Activated naive CD8-positive, alpha-beta T cell (primary cell): ENCODE results near the gene NEK2.

Experiments used
- H3K27ac Mint-ChIP-seq: one replicate; pipeline ENCODE4 v1.8.0; 2021; ENCODE audit warnings: mixed read lengths
- H3K27me3 Mint-ChIP-seq: one replicate; pipeline ENCODE4 v1.8.0; 2021; ENCODE audit warnings: mixed read lengths
- H3K36me3 Mint-ChIP-seq: one replicate; pipeline ENCODE4 v1.8.0; 2021; ENCODE audit warnings: mixed read lengths
- H3K4me1 Mint-ChIP-seq: one replicate; pipeline ENCODE4 v1.8.0; 2021; ENCODE audit warnings: low read depth, mixed read lengths
- H3K4me3 Mint-ChIP-seq: one replicate; pipeline ENCODE4 v1.8.0; 2021; ENCODE audit warnings: mild to moderate bottlenecking, mixed read lengths
- H3K9me3 Mint-ChIP-seq: one replicate; pipeline ENCODE4 v1.8.0; 2021; ENCODE audit warnings: low read depth, mixed read lengths

The NEK2 gene

DNA sequence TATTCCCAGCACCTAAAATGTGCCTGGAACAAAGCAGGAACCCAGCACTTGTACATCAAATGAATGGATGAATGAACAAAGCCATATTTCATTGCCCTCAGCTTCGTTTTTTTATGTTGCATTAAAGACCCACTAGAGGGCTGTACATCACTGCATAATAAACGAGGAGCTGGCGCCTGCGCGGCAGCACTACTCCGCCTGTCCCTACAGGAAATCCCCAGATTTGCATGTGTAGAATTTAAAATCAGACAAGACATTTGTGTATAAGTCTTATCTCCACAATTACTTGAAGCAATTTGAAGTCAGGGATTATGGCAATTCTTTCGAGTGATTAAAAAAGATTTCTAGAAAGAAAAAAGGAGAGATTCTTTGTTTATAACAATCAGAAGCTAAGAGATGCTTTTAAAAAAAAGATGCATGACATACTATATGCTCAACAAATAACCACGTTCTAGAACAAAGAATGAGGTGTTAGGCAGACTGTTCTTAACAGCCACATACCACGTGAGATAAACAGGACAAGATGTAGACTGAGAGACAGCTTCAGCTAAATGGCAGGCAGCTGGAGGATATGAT, 5.4 kb upstream of the NEK2 start:
- peak overlapping the region; percentile 19 for H3K27ac Mint-ChIP-seq
- no peak overlapping the region for H3K4me3 Mint-ChIP-seq
- H3K9me3 Mint-ChIP-seq, result no peaks in the 10 kb centered on the region
- H3K4me1 Mint-ChIP-seq, result peaks cover 8% of the 10 kb centered on the region
- H3K27me3 Mint-ChIP-seq, result no peaks in the 10 kb centered on the region
- no peaks in the 10 kb centered on the region for H3K36me3 Mint-ChIP-seq

DNA sequence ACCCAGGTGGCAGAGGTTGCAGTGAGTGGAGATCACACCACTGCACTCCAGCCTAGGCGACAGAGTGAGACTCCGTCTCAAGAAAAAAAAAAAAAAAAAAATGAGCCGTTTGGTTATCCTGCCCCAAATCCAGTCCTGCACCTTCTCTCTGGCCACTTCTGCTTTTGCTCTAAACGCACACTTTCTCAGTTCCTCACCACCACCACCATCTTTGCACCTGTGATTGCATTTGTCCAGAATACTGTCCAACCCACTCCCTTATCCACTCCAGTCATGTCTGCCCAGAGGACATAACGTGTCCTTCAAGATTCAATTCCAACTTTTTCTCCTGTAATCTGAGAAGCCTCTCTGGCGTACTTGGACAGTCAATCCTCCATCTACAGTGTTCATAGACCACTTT, 2.2 kb upstream of the NEK2 start:
- Mint-ChIP-seq H3K36me3 (no peaks in the 10 kb centered on the region), H3K9me3 (no peaks in the 10 kb centered on the region), H3K27ac (no peak overlapping the region), H3K4me3 (peak overlapping the region; percentile 21), H3K4me1 (peaks cover 16% of the 10 kb centered on the region), H3K27me3 (no peaks in the 10 kb centered on the region)

DNA sequence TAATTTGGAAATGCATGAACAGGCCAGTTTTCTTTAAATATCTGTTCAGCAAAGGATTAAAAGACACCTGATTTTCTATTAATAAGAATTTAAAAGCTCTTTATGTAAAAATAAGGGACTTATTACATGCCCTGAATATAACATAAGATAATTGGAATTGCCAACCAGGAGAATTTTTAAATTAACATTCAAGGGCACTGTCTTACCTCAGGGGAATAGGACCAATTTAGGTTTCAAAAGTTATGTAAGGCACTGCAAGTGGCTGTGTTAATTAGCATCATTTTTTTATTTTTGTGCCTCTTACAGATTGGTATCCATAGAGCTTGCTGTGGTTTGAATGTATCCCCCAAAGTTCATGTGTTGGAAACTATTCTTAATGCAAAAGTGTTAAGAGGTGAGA, 1.3 kb upstream of the NEK2 start:
- H3K4me3 Mint-ChIP-seq, result peak overlapping the region; percentile 73

DNA sequence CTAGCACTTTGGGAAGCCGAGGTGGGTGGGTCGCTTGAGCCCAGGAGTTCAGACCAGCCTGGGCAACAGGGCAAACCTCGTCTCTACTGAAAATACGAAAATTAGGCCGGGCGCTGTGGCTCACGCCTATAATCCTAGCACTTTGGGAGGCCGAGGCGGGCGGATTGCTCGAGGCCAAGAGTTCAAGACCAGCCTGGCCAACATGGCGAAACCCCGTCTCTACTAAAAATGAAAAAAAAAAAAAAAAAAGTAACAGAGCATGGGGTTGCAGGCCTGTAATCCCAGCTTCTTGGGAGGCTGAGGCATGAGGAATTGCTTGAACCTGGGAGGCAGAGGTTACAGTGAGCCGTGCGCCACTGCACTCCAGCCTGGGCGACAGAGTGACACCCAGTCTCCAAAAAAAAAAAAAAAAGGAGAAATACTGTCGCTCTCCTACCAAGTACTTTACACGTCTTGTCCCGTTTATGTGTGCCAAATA, 724 bp upstream of the NEK2 start:
- Mint-ChIP-seq H3K4me3 (peak overlapping the region; percentile 94), H3K27ac (no peak overlapping the region)

More for the DNA sequence above, 1.3 kb upstream of the NEK2 start:
- Mint-ChIP-seq H3K27me3 (no peaks in the 10 kb centered on the region), H3K27ac (no peak overlapping the region), H3K9me3 (no peaks in the 10 kb centered on the region), H3K36me3 (no peaks in the 10 kb centered on the region), H3K4me1 (peaks cover 16% of the 10 kb centered on the region)

DNA sequence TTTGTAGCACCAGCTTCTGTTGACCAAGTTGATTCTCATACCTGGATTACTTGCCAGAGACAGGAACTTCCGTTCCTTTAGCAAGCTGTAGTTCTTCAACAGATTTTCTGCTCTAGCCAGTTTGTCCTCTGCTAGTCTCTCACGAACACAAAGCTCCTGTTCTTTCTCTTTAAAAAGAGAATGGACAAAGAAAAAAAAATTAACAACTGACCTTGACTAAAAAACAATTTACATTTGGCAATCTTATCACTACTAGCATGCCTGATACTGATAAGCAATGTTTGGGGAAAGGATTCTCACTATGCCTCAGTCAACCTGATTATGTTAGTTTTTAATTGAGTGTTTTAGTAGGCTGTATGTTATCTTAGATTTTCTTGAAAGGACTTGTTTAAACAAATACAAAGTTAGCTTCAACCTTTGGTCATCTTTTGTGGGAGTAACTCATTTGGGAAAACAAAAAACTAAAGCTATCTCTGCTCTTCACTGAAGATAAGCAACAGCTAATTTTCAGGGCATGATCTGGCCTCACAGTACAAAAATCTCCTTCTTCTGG, 8.3 kb downstream of the NEK2 start:
- H3K27me3 Mint-ChIP-seq, result no peaks in the 10 kb centered on the region
- no peak overlapping the region for H3K4me3 Mint-ChIP-seq
- H3K27ac Mint-ChIP-seq, result no peak overlapping the region
- H3K9me3 Mint-ChIP-seq, result no peaks in the 10 kb centered on the region
- H3K4me1 Mint-ChIP-seq, result no peaks in the 10 kb centered on the region
- no peaks in the 10 kb centered on the region for H3K36me3 Mint-ChIP-seq

More for the DNA sequence above, 724 bp upstream of the NEK2 start:
- Mint-ChIP-seq H3K36me3 (no peaks in the 10 kb centered on the region), H3K27me3 (no peaks in the 10 kb centered on the region), H3K4me1 (peaks cover 15% of the 10 kb centered on the region), H3K9me3 (no peaks in the 10 kb centered on the region)

DNA sequence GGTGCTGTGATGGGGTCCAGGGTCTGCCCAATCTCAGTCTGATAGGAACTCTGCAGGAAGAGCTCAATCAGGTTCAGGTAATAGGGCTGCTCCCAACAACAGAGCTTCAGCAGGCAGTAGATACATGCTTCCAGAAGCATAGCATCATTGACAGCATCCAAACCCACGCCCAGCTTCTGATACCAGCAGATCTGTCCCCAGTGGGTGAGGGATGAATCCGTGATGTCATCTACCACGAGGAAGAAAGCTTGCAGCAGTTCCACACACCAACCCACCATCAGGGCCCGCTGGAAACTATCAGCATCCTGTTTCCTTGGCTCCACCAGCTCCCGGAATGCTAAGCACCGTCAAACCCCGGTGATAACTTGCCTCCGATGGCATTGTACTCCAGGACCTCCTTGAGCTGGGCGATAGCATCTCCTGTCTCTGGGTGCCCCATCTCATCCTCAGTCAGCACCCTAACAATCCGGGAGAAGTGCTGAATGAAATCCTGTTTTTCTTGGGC, 14.7 kb downstream of the NEK2 start:
- H3K9me3 Mint-ChIP-seq, result no peaks in the 10 kb centered on the region
- H3K27ac Mint-ChIP-seq, result no peak overlapping the region
- H3K36me3 Mint-ChIP-seq, result no peaks in the 10 kb centered on the region
- H3K27me3 Mint-ChIP-seq, result peaks cover 1% of the 10 kb centered on the region
- no peaks in the 10 kb centered on the region for H3K4me1 Mint-ChIP-seq
- no peak overlapping the region for H3K4me3 Mint-ChIP-seq

DNA sequence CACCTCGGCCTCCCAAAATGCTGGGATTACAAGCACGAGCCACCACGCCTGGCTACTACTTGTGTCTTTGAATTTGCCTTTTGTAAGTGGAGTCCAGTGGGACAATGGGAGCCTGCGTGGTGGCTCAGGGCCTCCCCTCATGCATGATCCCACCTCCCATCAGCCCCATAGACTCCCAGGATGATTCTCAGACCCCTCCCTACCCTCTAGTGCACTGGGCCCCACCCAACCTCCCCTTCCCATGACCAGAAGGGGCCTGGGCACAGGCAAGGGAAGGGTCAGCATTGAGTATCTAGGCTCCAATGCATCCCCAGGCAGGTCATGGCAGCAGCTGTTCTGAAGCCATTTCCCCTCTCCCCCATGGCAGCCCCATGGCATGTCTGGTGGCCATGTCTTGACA, 18.7 kb downstream of the NEK2 start:
- Mint-ChIP-seq H3K27ac (no peak overlapping the region), H3K4me3 (no peak overlapping the region), H3K4me1 (no peaks in the 10 kb centered on the region), H3K9me3 (no peaks in the 10 kb centered on the region), H3K27me3 (peaks cover 1% of the 10 kb centered on the region), H3K36me3 (no peaks in the 10 kb centered on the region)

DNA sequence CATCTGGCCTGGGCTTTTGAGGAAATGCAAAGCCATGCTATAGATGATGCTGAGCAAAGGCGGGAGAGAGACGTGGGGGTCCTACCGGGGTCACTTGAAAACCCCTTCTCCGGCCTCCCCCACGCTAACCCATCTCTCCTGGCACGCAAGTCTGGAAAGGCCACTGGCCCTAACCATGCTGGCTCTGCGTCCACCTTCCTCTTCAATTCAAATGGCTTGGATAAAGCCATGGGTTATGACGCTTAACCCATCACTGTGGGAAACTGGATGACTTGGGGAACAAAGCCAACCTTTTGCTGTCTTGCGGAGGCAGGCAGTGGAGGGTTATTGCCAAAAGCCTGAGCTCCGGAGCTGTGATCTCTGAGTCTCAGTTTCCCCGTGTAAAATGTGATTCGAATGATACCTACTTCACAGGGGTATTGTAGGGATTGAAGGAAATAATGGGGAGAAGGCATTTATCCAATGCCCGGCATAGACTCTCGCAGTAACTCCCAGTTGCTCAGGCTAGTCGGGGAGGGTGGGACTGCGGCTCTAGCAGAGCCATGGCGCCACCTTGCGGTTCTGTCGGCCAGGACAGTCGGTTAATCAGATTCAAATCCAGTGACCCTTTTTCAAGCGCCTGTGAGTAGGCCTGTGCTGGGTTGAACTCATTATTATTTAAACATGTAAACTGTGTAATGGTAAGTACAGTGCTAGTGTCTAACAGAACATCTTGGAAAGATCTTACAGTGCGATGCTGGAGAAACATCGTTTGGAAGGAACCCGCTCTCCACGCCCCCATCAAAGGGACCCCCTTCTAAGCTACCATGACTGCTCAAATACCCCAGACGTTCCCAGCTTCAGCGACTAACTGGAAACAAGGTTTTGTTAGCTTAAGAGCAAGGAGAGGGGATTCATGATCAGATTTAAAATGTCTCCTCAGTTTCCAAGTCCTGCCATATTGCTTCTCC, 20.3 kb downstream of the NEK2 start:
- no peaks in the 10 kb centered on the region for H3K9me3 Mint-ChIP-seq
- H3K27me3 Mint-ChIP-seq, result peaks cover 1% of the 10 kb centered on the region
- H3K4me3 Mint-ChIP-seq, result no peak overlapping the region
- no peaks in the 10 kb centered on the region for H3K4me1 Mint-ChIP-seq
- no peak overlapping the region for H3K27ac Mint-ChIP-seq
- no peaks in the 10 kb centered on the region for H3K36me3 Mint-ChIP-seq

DNA sequence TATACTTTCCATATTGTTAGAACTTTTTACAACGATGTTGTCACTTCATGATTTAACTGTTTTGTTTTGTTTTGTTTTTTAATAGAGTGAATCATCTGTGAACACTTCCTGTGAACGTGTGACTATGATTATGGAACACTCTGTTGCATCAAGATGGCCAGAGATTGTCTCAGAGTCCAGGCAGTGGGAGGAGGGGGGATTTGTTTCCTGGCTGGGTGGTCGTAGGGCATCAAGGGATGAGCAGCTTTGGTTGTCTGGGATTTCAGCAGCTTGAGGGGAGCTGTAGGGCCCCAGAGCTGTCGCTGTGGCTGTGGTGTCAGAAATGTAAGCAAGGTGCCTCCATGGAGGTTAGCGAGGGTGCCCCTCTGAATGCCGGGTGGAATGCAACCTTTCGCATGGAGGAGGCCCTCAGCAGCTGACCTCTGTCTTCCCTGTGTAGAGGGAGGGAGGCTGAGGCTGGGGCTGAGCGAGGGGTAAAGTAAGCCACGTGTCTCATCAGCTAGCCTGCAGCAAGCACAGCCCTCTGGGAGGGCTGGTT, 21.4 kb downstream of the NEK2 start:
- H3K4me3 Mint-ChIP-seq, result no peak overlapping the region
- H3K9me3 Mint-ChIP-seq, result no peaks in the 10 kb centered on the region
- H3K36me3 Mint-ChIP-seq, result no peaks in the 10 kb centered on the region
- peaks cover 1% of the 10 kb centered on the region for H3K27me3 Mint-ChIP-seq
- H3K27ac Mint-ChIP-seq, result no peak overlapping the region
- no peaks in the 10 kb centered on the region for H3K4me1 Mint-ChIP-seq

DNA sequence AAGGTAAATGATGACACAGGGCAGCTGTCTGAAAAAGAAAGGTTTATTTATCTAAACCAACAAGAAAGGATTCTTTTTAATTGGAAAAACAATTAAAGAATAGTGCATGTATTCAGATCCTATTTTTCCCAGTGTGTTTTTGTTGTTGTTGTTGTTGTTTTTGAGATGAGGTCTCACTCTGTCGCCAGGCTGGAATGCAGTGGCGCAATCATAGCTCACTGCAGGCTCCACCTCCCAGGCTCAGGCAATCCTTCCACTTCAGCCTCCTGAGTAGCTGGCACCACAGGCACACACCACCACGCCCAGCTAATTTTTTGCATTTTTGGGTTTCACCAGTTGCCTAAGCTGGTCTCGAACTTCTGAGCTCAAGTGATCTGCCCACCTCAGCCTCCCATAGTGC, 22.1 kb downstream of the NEK2 start:
- Mint-ChIP-seq H3K36me3 (no peaks in the 10 kb centered on the region), H3K9me3 (no peaks in the 10 kb centered on the region), H3K4me3 (no peak overlapping the region), H3K4me1 (no peaks in the 10 kb centered on the region), H3K27me3 (peaks cover 1% of the 10 kb centered on the region), H3K27ac (no peak overlapping the region)

DNA sequence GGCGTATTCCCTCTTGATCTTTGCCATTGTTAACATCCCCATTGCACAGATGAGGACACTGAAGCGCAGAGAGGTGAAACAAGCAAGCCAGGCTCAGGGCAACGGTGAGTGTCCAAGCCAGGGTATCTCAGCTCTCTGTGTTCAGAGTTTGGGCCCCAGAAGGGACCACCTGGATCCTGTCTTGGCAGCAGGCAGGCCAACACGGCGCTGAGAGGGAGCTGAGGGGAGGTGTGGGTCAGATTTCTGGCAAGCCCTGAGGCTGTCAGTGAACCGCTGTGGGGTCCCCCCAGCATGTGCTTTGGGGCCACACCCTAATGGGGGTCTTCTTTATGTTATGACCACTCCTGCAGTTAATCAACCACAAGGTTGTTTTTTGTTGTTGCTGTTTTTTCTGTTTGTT, 23.1 kb downstream of the NEK2 start:
- no peaks in the 10 kb centered on the region for H3K36me3 Mint-ChIP-seq
- no peak overlapping the region for H3K27ac Mint-ChIP-seq
- H3K9me3 Mint-ChIP-seq, result no peaks in the 10 kb centered on the region
- no peaks in the 10 kb centered on the region for H3K4me1 Mint-ChIP-seq
- peaks cover 1% of the 10 kb centered on the region for H3K27me3 Mint-ChIP-seq
- no peak overlapping the region for H3K4me3 Mint-ChIP-seq

DNA sequence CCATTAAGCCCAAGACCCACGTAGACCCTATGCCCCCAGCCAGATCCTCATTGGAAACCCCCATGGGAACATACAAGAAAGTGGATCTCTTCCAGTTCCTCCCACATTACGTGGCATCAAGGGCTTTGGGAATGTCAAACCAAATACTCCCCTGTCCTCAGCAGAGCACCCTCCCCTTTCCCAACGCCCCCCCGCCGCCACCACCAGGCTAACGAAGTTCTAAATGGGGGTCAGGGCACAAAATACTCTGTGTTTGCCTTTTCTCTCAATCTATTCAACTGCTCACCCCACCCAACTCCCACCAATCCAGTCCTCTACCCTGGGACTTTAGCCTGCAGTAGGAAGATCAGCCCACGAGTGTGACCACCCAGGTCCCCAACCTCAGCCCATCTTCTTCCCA, 24.5 kb downstream of the NEK2 start:
- Mint-ChIP-seq H3K4me3 (no peak overlapping the region), H3K9me3 (no peaks in the 10 kb centered on the region), H3K27me3 (peaks cover under 1% of the 10 kb centered on the region), H3K27ac (no peak overlapping the region), H3K36me3 (no peaks in the 10 kb centered on the region), H3K4me1 (no peaks in the 10 kb centered on the region)

DNA sequence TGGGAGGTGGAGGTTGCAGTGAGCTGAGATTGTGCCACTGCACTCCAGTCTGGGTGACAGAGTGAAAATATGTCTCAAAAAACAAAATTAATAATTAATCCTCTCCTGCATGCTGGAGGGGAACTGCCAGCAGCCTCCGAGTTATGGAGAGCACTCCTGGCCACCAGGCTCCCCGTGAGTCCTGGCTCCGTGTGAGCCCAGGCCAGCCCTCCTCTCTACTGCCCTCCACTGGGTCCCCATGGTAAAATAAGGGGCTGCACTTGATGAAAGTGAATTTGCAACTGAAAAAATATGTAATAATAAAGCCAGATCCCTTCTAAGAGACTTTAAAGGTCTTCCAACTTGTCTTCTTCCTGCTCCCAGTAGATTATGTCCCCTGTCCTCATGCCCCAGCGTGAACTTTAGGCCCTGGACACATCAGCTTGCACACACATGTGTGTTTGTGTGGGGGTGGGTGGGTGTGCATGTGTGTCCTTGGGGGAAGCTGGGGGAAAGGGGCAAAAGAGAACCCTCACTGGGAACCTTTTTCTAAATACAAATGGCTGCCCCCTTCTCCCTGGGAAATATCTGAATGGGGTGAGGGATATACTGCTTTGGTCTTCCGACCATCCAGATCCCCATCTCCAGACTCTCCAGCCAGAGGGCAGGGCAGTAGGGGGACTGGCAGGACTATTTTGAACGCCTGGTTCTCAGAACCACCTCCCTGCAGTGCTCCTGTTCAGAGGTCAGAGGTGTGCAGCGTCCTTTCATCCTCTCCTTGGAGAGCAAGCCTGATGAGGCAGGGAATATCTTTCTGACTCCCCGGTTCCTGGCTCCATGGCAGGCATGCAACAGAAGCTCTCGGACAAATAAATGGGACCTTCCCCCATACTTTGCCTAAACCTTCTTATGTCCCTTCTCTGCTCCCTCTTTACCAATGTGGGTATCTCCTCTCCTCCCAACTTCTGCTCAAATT, 26.2 kb downstream of the NEK2 start:
- Mint-ChIP-seq H3K36me3 (no peaks in the 10 kb centered on the region), H3K9me3 (no peaks in the 10 kb centered on the region), H3K27ac (no peak overlapping the region), H3K27me3 (no peaks in the 10 kb centered on the region), H3K4me3 (no peak overlapping the region), H3K4me1 (no peaks in the 10 kb centered on the region)

DNA sequence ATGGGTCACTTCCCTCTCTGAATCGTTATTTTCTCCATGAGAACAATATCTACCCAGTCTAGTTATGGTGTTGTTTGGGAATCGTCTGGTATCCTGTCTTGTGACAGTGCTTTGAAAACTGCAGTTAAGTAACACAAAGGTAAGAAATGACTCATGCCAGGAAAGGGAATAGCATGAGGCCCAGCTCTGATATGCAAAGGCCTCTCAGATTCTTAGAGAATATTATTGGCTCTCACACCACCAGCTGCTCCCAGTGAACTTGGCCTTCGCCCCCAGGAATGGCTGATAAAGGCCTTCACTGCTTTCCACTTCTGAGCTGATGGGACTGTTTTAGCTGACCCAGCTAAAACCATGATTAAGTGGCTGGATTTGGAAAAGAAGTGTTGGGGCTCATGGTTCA, 27.1 kb downstream of the NEK2 start:
- no peaks in the 10 kb centered on the region for H3K9me3 Mint-ChIP-seq
- H3K4me1 Mint-ChIP-seq, result peaks cover 8% of the 10 kb centered on the region
- H3K27me3 Mint-ChIP-seq, result no peaks in the 10 kb centered on the region
- H3K27ac Mint-ChIP-seq, result no peak overlapping the region
- no peak overlapping the region for H3K4me3 Mint-ChIP-seq
- H3K36me3 Mint-ChIP-seq, result no peaks in the 10 kb centered on the region
